ENCODE results near the gene PRPS1.
"Not testable (repeated sequence)": the region's sequence is repeated elsewhere in the genome, so short reads cannot be mapped to it uniquely, and the experiment has no call there.

The PRPS1 gene

GRCh38 chrX:107632346-107632745 lies 4.0 kb downstream of the PRPS1 start:
- DNase-seq: no peak

- no peak for DNase-seq
Measured at GRCh38 chrX:107646735-107647134, 18.4 kb downstream of the PRPS1 start.

GRCh38 chrX:107648332-107648731 lies 20.0 kb downstream of the PRPS1 start:
- DNase-seq: no peak

- DNase-seq: no peak
Measured at GRCh38 chrX:107654566-107654871, 26.2 kb downstream of the PRPS1 start.

- DNase-seq: peak; percentile 70
Measured at GRCh38 chrX:107654872-107655761, 26.8 kb downstream of the PRPS1 start.

GRCh38 chrX:107656978-107657377 lies 28.7 kb downstream of the PRPS1 start:
- no peak for DNase-seq

GRCh38 chrX:107658660-107659059 lies 30.4 kb downstream of the PRPS1 start:
- DNase-seq: no peak

- no peak for DNase-seq
Measured at GRCh38 chrX:107659286-107659685, 31.0 kb downstream of the PRPS1 start.

- no peak for DNase-seq
Measured at GRCh38 chrX:107659768-107660167, 31.5 kb downstream of the PRPS1 start.

GRCh38 chrX:107662145-107662544 lies 33.8 kb downstream of the PRPS1 start:
- DNase-seq: no peak

GRCh38 chrX:107662824-107663223 lies 34.5 kb downstream of the PRPS1 start:
- no peak for DNase-seq

- no peak for DNase-seq
Measured at GRCh38 chrX:107666931-107667330, 38.6 kb downstream of the PRPS1 start.

- no peak for DNase-seq
Measured at GRCh38 chrX:107667426-107667825, 39.1 kb downstream of the PRPS1 start.

GRCh38 chrX:107668710-107669109 lies 40.4 kb downstream of the PRPS1 start:
- DNase-seq: not testable (repeated sequence)

- no peak for DNase-seq
Measured at GRCh38 chrX:107669261-107669660, 41.0 kb downstream of the PRPS1 start.

GRCh38 chrX:107669885-107670628 lies 41.7 kb downstream of the PRPS1 start:
- no peak for DNase-seq

- not testable (repeated sequence) for DNase-seq
Measured at GRCh38 chrX:107671256-107671655, 42.9 kb downstream of the PRPS1 start.

- DNase-seq: peak; percentile 77
Measured at GRCh38 chrX:107672955-107673378, 44.7 kb downstream of the PRPS1 start.

GRCh38 chrX:107673431-107673830 lies 45.1 kb downstream of the PRPS1 start:
- DNase-seq: no peak

GRCh38 chrX:107673933-107674479 lies 45.7 kb downstream of the PRPS1 start:
- DNase-seq: peak; percentile 86

- DNase-seq: no peak
Measured at GRCh38 chrX:107674480-107675364, 46.4 kb downstream of the PRPS1 start.

- DNase-seq: no peak
Measured at GRCh38 chrX:107675365-107675654, 47.0 kb downstream of the PRPS1 start.
